Skeletal muscle cell (primary cell): Measurements from ENCODE around the gene BCL2L15.
"Not testable (repeated sequence)": the region's sequence is repeated elsewhere in the genome, so short reads cannot be mapped to it uniquely, and the experiment has no call there.

Experiments
- DNase-seq: peaks from one replicate; pipeline ENCODE4 v3.0.0-alpha.2; 2010; ENCODE audit warnings: low read depth
- H3K4me3 ChIP-seq: 2 replicates; pipeline ENCODE4 v1.5.1; 2011; ENCODE audit warnings: low read depth, mild to moderate bottlenecking, control low read depth, low read length, moderate library complexity

The BCL2L15 gene

GRCh38 chr1:113875714-113876113 is 11.7 kb downstream of the BCL2L15 start:
- no peak overlapping the region for H3K4me3 ChIP-seq
- DNase-seq: no peak

- DNase-seq: no peak
- no peak overlapping the region for H3K4me3 ChIP-seq
Observed at GRCh38 chr1:113874012-113874879, 13.1 kb downstream of the BCL2L15 start.

DNA sequence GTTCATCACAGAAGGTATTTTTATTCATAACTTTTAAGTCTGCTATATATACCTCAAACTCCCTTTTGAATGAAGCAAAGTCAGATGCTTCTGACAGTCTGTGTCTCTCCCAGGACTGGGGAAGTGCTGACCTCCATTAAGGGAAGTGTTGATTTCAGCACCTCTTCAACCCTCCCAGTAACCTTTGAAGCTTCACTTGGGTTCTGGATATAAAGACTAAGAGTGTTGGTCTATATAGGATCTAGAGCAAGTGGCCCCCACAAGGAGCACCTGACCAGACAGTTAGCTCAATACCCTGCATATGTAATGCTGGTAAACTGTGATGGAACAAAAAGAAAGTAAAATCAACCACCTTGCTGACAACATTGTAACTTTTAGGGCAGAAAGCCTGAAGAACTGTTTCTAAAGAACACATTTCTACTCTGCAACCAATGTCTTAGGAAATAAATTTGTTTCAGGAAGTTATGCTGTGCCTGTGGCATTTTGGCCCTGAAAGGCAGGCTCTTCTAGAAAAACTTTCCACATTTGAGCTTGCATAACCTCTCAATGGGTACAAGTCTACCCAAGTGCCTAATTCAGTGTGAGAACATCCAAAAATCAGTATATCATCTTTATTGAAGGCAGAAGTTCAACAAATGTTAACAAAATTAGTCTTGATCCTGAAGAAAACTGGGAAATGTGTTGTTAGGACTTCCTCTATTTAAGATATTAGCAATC is 15.0 kb downstream of the BCL2L15 start:
- no peak overlapping the region for H3K4me3 ChIP-seq
- DNase-seq: no peak

DNA sequence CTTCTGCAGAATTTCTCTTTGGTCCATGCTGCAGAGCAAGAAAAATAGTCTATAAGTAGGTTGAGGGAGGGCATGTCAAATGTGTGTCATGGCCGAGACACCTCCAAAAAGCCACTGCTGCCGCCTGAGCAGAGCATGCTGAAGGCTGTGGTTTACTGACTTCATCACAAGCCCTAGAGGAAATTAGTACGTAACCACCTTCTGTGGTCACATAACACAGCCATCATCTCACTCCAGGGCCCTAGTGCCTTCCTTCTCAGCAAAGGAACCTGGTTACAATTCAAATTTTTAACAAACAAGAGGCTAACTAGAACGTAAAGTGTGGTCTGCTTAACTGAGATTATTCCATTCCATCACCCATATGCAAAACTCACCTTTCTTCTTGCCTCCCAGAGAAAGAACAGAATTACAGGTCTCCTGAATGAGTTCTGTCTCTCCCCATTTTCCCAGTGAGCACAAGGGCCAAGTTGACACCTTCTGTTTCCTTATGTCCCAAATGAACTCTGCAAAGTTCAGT is 15.7 kb downstream of the BCL2L15 start, which contains the start of gene PTPN22:
Gene PTPN22, minus strand, starts transcription at position 116 of the 517 bp plus-strand sequence.
- peak within 1 kb of the TSS; percentile 30 for H3K4me3 ChIP-seq
- peak; percentile 52 for DNase-seq

DNA sequence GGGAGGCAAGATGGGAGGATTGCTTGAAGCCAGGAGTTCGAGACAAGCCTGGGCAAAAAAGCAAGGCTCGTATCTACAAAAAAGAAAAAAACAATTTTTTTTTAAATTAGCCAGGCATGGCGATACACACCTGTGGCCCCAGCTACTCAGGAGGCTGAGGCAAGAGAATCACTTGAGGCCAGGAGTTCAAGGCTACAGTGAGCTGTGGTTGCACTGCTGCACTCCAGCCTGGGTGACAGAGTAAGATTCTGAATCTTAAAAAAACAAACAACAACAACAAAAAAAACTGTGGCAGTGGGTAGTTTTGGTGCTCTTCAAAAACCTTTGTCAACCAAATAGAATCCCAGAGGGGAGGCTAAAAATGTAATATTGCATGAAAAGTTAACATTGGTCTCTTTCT is 16.6 kb downstream of the BCL2L15 start:
- H3K4me3 ChIP-seq: no peak overlapping the region
- DNase-seq: no peak

DNA sequence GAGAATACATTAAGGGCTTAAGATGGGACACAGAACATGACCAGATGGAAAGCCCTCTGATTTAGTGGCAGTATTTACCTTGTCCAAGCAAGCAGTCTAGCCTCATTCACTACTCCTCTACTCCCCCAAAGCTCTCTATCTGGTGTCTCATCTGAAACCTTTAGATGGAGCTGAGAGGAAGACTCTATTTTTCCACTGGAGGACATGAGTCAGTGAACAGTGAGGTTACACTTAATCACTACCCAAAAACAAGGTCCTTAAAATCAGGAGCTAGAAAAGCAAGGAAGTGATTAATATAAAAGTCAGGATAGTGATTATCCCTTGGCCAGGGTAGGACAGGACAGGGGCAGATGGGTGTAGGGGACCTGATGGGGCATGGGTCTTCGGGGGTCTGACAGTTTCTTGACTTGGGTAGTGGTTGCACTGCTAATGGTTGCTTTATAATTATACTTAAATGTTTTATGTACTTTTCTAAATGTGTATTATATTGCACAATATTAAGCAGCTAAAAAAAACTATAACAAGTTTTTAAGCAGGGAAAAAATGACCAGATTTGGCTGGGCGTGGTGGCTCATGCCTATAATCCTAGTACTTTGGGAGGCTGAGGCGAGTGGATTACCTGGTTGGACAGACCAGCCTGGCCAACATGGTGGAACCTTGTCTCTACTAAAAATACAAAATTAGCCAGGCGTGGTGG is 18.8 kb downstream of the BCL2L15 start:
- no peak overlapping the region for H3K4me3 ChIP-seq
- peak; percentile 9 for DNase-seq

DNA sequence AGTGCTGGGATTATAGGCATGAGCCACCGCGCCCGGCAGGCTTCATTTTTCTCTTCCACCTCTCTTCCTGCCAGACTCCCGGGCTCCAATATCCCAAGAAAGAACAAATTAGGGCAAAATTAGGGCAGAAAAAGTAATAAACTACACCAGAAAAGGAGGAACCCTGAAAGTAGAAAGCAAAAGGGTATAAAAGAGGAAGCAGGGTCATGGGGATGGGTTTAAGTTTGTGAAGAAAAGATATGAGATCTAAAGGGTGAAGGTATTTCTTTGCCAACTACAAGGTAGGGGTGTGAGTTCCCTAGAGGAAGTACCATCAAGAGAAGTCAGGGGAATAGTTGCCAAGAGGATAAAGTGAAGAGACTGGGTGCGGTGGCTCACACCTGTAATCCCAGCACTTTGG is 25.7 kb downstream of the BCL2L15 start:
- DNase-seq: no peak
- no peak overlapping the region for H3K4me3 ChIP-seq

GRCh38 chr1:113860891-113861290 is 26.5 kb downstream of the BCL2L15 start:
- peak; percentile 21 for DNase-seq

GRCh38 chr1:113859478-113860175 is 27.8 kb downstream of the BCL2L15 start:
- DNase-seq: no peak
- H3K4me3 ChIP-seq: no peak overlapping the region

More at GRCh38 chr1:113860891-113861290, 26.5 kb downstream of the BCL2L15 start:
- no peak overlapping the region for H3K4me3 ChIP-seq

DNA sequence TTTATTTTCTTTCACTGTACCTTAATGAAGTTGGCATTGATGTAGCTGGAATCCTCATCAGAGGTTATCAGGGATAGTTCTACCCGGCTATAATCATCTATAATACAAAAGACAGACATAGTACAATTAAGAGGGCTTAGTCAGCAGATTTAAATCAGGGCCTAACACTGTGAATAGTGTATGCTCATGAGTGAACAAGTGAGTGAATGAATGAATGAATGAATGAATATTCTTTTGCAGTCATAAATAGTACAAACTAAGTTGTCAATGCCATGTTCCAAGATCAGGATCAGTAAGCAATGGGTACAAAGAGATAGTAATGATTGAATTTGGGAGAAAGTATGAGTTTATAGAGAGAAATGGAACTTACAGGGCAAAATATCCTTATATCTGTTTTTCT is 28.4 kb downstream of the BCL2L15 start:
- H3K4me3 ChIP-seq: no peak overlapping the region
- DNase-seq: no peak

GRCh38 chr1:113858418-113858817 is 29.0 kb downstream of the BCL2L15 start:
- H3K4me3 ChIP-seq: no peak overlapping the region
- DNase-seq: no peak

DNA sequence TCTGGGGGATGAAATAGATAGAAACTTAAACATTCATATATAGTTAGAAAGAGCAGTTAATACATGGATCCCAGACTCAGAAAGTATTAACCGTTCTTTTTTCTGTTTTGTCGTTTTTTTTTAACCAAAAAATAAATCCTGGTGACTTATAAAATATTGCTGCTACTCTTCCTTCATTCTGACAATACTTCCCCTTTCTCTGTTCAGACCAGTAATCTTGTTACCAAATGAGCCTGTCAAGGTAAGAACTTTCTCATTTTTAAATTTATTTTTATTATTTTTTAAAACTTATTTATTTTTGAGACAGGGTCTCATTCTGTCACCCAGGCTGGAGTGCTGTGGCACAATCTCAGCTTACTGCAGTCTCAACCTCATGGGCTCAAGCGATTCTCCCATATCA is 29.6 kb downstream of the BCL2L15 start:
- DNase-seq: no peak
- H3K4me3 ChIP-seq: no peak overlapping the region

- no peak for DNase-seq
- H3K4me3 ChIP-seq: no peak overlapping the region
Observed at GRCh38 chr1:113856401-113856790, 31.0 kb downstream of the BCL2L15 start.

DNA sequence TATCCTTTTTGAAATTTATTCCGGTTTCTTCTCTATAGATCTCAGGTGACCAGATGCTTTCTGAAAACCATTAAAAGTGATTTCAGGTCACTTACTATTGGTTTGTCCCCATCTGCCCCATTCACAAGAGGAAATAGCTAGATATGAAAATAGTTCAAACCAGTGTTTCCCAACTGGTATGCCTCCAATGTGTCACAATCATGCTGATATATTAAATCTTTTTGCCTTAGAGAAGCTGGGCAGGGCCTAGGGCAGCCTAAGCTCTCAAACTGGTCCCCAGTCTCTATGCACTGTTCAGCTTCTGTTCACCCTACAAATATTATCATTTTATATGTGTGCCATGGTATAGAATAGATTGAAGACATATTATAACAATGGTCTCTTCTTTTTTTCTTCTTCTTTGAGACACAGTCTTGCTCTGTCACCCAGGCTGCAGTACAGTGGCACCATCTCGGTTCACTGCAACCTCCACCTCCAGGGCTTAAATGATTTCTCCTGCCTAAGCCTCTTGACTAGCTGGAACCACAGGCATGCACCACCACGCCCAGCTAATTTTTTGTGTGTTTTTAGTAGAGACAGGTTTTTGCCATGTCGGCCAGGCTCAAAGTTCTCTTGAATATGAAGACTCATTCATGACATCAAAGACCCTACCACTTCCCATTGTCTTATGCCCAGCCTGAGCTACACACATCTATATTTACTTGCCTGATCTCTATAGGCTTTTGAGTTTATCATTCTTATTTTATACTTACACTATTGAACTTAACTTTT is 31.6 kb downstream of the BCL2L15 start:
- DNase-seq: no peak
- no peak overlapping the region for H3K4me3 ChIP-seq

DNA sequence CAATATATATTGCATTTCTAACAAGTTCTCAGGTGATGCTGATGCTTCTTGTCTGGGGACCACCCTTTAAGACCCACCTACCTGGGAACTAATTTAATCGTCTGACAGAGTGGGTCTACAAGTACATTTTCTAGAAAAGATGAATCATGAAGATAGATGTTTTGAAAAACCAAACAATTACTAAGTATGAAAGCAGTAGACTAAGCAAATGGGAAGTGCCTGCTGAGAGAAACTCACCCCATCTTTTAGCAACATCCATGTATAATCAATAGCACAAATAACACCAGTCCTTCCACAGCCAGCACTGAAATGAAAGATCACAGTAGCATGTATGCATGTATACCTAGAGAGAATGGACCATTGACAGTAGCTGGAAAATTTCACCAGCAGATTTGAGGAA is 33.1 kb downstream of the BCL2L15 start:
- H3K4me3 ChIP-seq: no peak overlapping the region
- DNase-seq: no peak

GRCh38 chr1:113852694-113853093 is 34.7 kb downstream of the BCL2L15 start:
- H3K4me3 ChIP-seq, DNase-seq: not testable (repeated sequence)

- no peak overlapping the region for H3K4me3 ChIP-seq
- no peak for DNase-seq
Observed at GRCh38 chr1:113850127-113850796, 37.1 kb downstream of the BCL2L15 start.

- no peak overlapping the region for H3K4me3 ChIP-seq
Observed at GRCh38 chr1:113849072-113849471, 38.3 kb downstream of the BCL2L15 start.

More at GRCh38 chr1:113849072-113849471, 38.3 kb downstream of the BCL2L15 start:
- DNase-seq: no peak
